Trophoblast cell (in vitro differentiated cells and primary cell): ENCODE measurements around the gene ISG20.

Source experiments
- DNase-seq, 2 donors: peaks; one replicate each; pipeline ENCODE4 v3.0.0-alpha.2; 2016
- H2AFZ ChIP-seq: 2 replicates; pipeline ENCODE4 v1.6.1; 2013; ENCODE audit warnings: low read length, moderate library complexity, mild to moderate bottlenecking; ENCODE audit not compliant: insufficient read depth, poor library complexity
- H2AK5ac ChIP-seq: 2 replicates; pipeline ENCODE4 v1.6.1; 2013; ENCODE audit warnings: mild to moderate bottlenecking, low read length
- H2BK120ac ChIP-seq: 2 replicates; pipeline ENCODE4 v1.6.1; 2013; ENCODE audit warnings: low read length, mild to moderate bottlenecking, moderate library complexity; ENCODE audit not compliant: insufficient read depth, poor library complexity
- H2BK12ac ChIP-seq: 2 replicates; pipeline ENCODE4 v1.6.1; 2013; ENCODE audit warnings: mild to moderate bottlenecking, low read length, moderate library complexity
- H2BK5ac ChIP-seq: 2 replicates; pipeline ENCODE4 v1.6.1; 2013; ENCODE audit warnings: low read length, low read depth, moderate library complexity, mild to moderate bottlenecking; ENCODE audit not compliant: poor library complexity
- H3K14ac ChIP-seq: 2 replicates; pipeline ENCODE4 v1.6.1; 2013; ENCODE audit warnings: mild to moderate bottlenecking, low read length
- H3K18ac ChIP-seq: 2 replicates; pipeline ENCODE4 v1.6.1; 2013; ENCODE audit warnings: mild to moderate bottlenecking, low read length
- H3K23ac ChIP-seq: 2 replicates; pipeline ENCODE4 v1.6.1; 2013; ENCODE audit warnings: low read length
- H3K27ac ChIP-seq: 2 replicates; pipeline ENCODE4 v1.5.1; 2013; ENCODE audit warnings: low read depth, mild to moderate bottlenecking, inconsistent platforms, low read length, moderate library complexity
- H3K27me3 ChIP-seq: 2 replicates; pipeline ENCODE4 v1.6.1; 2013; ENCODE audit warnings: inconsistent platforms, mild to moderate bottlenecking, low read length, moderate library complexity; ENCODE audit not compliant: insufficient read depth
- H3K36me3 ChIP-seq, 2 experiments: 1 replicate in 1 of 2; 2 replicates in 1 of 2; pipeline ENCODE4 v1.6.1; 2013; ENCODE audit warnings: low read length in 2 of 2, mild to moderate bottlenecking in 2 of 2, moderate library complexity in 1 of 2; ENCODE audit not compliant: insufficient read depth in 2 of 2, control insufficient read depth in 1 of 2
- H3K4ac ChIP-seq: 2 replicates; pipeline ENCODE4 v1.6.1; 2013; ENCODE audit warnings: low read depth, mild to moderate bottlenecking, low read length, moderate library complexity
- H3K4me1 ChIP-seq, 2 experiments: 1 replicate in 1 of 2; 2 replicates in 1 of 2; pipeline ENCODE4 v1.6.1; 2013; ENCODE audit warnings: low read length in 2 of 2, mild to moderate bottlenecking in 2 of 2, moderate library complexity in 1 of 2; ENCODE audit not compliant: insufficient read depth in 2 of 2, control insufficient read depth in 1 of 2
- H3K4me2 ChIP-seq: 2 replicates; pipeline ENCODE4 v1.6.1; 2013; ENCODE audit warnings: inconsistent platforms, mild to moderate bottlenecking, low read length, moderate library complexity
- H3K4me3 ChIP-seq: 2 replicates; pipeline ENCODE4 v1.5.1; 2013; ENCODE audit warnings: mild to moderate bottlenecking, low read depth, low read length, inconsistent platforms
- H3K79me1 ChIP-seq: one replicate; pipeline ENCODE4 v1.6.1; 2013; ENCODE audit warnings: low read length
- H3K79me2 ChIP-seq: 2 replicates; pipeline ENCODE4 v1.6.1; 2013; ENCODE audit warnings: low read length, mild to moderate bottlenecking; ENCODE audit not compliant: control insufficient read depth, insufficient read depth, poor library complexity
- H3K9ac ChIP-seq: 2 replicates; pipeline ENCODE4 v1.6.1; 2013; ENCODE audit warnings: mild to moderate bottlenecking, low read length
- H3K9me3 ChIP-seq: 2 replicates; pipeline ENCODE4 v1.6.1; 2013; ENCODE audit warnings: low read depth, mild to moderate bottlenecking, control low read depth, inconsistent platforms, low read length; ENCODE audit not compliant: insufficient read depth
- H4K12ac ChIP-seq: 2 replicates; pipeline ENCODE4 v1.6.1; 2013; ENCODE audit warnings: low read depth, mild to moderate bottlenecking, low read length, moderate library complexity
- H4K8ac ChIP-seq: 2 replicates; pipeline ENCODE4 v1.6.1; 2013; ENCODE audit warnings: low read depth, mild to moderate bottlenecking, low read length, moderate library complexity
- H4K91ac ChIP-seq: one replicate; pipeline ENCODE4 v1.6.1; 2013; ENCODE audit warnings: low read depth, mild to moderate bottlenecking, low read length, moderate library complexity
- WGBS: extraction: QIAGEN DNeasy Blood & Tissue Kit; methylation state at CpG from one replicate; pipeline ENCODE4 v1.1.7; 2013; ENCODE audit warnings: missing lambda C conversion rate; ENCODE audit not compliant: insufficient read length, insufficient coverage; ENCODE audit errors: extremely low coverage; 5-methylcytosine and 5-hydroxymethylcytosine counted together

The ISG20 gene

DNA sequence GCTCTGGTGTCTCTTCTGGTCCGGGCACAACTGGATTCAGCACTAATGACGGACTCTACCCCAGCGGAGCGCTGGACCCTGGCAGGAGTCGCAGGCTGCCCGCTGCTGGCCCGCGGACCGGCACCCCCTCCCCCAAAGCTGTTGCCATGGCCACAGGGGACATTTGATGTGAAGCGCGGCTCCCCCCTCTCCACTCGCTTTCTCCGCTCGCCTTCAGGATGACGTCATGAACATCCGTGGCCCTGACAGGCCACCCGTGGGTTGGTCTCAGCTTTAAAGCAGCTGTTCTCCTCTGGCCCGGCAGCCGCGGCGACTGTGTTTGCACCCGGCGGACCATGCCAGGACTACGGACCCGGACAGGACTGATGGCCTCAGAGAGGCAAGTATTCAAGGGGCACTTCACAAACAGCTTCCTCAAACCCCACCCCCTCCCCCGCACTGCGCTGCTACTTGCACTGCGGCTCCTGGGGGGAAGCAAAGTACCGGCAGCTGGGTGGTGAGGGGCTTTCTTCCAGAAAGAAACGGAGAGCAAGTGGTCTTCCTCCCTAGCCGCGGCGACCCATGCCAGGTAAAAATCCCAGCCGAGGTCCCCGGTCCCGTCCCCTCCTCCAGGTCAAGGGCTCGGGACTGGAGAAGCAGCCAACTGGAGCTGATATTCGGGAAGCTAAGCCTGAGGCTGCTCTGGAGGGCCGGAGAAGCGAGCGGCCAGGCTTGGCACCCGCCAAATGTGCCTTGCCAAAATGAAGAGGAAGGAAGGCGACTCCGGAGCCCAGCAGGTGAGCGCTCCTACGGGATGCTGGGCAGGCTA lies 34.2 kb upstream of the ISG20 start:
- Histone ChIP-seq H2BK5ac (no peak overlapping the region), H3K23ac (no peak overlapping the region), H3K79me1 (no peaks in the 10 kb centered on the region), H2BK120ac (no peak overlapping the region), H3K27ac (no peak overlapping the region), H3K9me3 (peaks cover 7% of the 10 kb centered on the region), H4K91ac (no peak overlapping the region), H2AK5ac (no peak overlapping the region), H3K18ac (no peak overlapping the region), H3K36me3 (no peaks in the 10 kb centered on the region), H3K4ac (no peak overlapping the region), H3K14ac (no peak overlapping the region), H3K4me2 (peak overlapping the region; percentile 54), H3K79me2 (no peaks in the 10 kb centered on the region), H3K4me1 (peaks cover 10 to 12% of the 10 kb centered on the region in 2 experiments), H3K27me3 (peaks cover 31% of the 10 kb centered on the region), H4K8ac (no peak overlapping the region), H2AFZ (no peak overlapping the region), H2BK12ac (no peak overlapping the region), H3K9ac (no peak overlapping the region), H4K12ac (no peak overlapping the region), H3K4me3 (no peak overlapping the region)
- no CpG with 5 or more reads among the region's 46 CpGs for WGBS
- DNase-seq = no peak

DNA sequence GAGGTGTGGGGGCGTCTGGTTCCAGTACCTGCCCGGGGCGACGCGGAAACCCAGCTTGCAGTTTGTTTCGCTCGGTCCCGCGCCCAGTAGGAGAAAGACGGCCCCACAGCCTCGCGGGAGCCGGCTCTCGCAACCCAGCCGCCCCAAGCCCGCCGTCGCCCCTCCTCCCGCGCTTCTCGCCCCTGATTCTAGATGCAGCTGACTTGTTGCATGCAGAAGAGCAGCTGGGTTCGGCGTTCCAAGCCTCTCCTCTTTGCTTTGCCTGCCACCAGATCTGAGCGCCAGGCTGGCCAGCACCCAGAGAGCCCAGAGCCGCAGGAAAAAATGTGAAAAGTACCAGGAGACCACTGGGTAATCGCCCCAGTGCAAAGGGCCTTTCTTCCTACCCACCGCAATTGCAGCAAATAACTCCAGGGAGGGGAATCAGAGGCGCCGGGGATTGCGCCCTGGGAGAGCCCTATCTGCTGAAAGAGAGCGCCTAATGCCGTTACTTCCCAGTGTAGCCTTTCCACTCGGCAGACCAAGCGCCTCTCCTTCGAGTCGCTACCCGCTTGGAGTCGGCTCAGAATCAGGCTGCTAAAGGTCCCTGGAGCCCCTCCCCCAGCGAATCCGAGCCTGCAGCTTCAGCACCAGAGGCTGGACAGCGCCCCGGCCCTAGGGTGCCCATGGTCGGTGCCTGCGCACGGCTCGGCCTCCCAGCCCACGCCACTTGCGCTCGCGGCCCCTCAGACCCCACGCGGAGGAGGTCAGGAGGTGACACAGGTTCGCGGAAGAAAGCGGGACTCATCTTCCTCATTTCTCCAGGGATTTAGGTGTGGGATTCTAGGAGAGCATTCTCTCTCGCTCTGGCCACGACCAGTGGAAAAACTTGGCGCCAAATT lies 33.4 kb upstream of the ISG20 start:
- H3K4me3 ChIP-seq = no peak overlapping the region
- WGBS = no CpG with 5 or more reads among the region's 58 CpGs
- no peaks in the 10 kb centered on the region for H3K79me2 ChIP-seq
- peaks cover 31% of the 10 kb centered on the region for H3K27me3 ChIP-seq
- H3K9ac ChIP-seq = no peak overlapping the region
- H2BK12ac ChIP-seq = no peak overlapping the region
- no peak overlapping the region for H3K23ac ChIP-seq
- peak overlapping the region; percentile 54 for H3K4me2 ChIP-seq
- no peak overlapping the region for H3K4ac ChIP-seq
- H4K8ac ChIP-seq = no peak overlapping the region
- no peak overlapping the region for H2AFZ ChIP-seq
- no peaks in the 10 kb centered on the region for H3K79me1 ChIP-seq
- no peaks in the 10 kb centered on the region for H3K36me3 ChIP-seq
- H4K91ac ChIP-seq = no peak overlapping the region
- H3K18ac ChIP-seq = no peak overlapping the region
- peaks cover 8% of the 10 kb centered on the region for H3K9me3 ChIP-seq
- DNase-seq = peak in 1 of 2 donors; percentile 38
- no peak overlapping the region for H2AK5ac ChIP-seq
- no peak overlapping the region for H2BK120ac ChIP-seq
- H3K4me1 ChIP-seq = peaks cover 10 to 12% of the 10 kb centered on the region in 2 experiments
- H3K27ac ChIP-seq = no peak overlapping the region
- H4K12ac ChIP-seq = no peak overlapping the region
- H2BK5ac ChIP-seq = no peak overlapping the region
- H3K14ac ChIP-seq = no peak overlapping the region

- Histone ChIP-seq H4K12ac (no peak overlapping the region), H3K4ac (no peak overlapping the region), H3K4me2 (peak overlapping the region; percentile 13), H3K9ac (no peak overlapping the region), H3K4me1 (peaks cover 10 to 16% of the 10 kb centered on the region in 2 experiments), H3K36me3 (no peaks in the 10 kb centered on the region), H4K91ac (no peak overlapping the region), H2BK12ac (no peak overlapping the region), H3K79me2 (no peaks in the 10 kb centered on the region), H3K23ac (no peak overlapping the region), H3K14ac (no peak overlapping the region), H3K79me1 (no peaks in the 10 kb centered on the region), H3K27ac (no peak overlapping the region), H2AFZ (no peak overlapping the region), H2BK5ac (no peak overlapping the region), H2AK5ac (no peak overlapping the region), H4K8ac (no peak overlapping the region), H2BK120ac (no peak overlapping the region), H3K9me3 (peaks cover 8% of the 10 kb centered on the region), H3K4me3 (no peak overlapping the region), H3K18ac (no peak overlapping the region), H3K27me3 (peaks cover 31% of the 10 kb centered on the region)
- no CpG with 5 or more reads among the region's 26 CpGs for WGBS
- DNase-seq = no peak
These were observed 32.6 kb upstream of the ISG20 start for GRCh38 chr15:88606070-88606794.

- DNase-seq = no peak
- WGBS = no CpG with 5 or more reads among the region's 1 CpG
- Histone ChIP-seq H3K79me2 (no peaks in the 10 kb centered on the region), H3K27me3 (peaks cover 31% of the 10 kb centered on the region), H2BK120ac (no peak overlapping the region), H2BK12ac (no peak overlapping the region), H3K36me3 (no peaks in the 10 kb centered on the region), H4K91ac (no peak overlapping the region), H3K4me1 (peaks cover 16 to 27% of the 10 kb centered on the region in 2 experiments), H2AFZ (no peak overlapping the region), H3K27ac (no peak overlapping the region), H3K4ac (no peak overlapping the region), H2BK5ac (no peak overlapping the region), H3K4me3 (no peak overlapping the region), H3K23ac (no peak overlapping the region), H3K4me2 (no peak overlapping the region), H3K79me1 (peaks cover 2% of the 10 kb centered on the region), H3K9me3 (peaks cover 8% of the 10 kb centered on the region), H3K14ac (no peak overlapping the region), H3K9ac (no peak overlapping the region), H4K12ac (no peak overlapping the region), H2AK5ac (no peak overlapping the region), H3K18ac (no peak overlapping the region), H4K8ac (no peak overlapping the region)
These were observed 30.9 kb upstream of the ISG20 start for GRCh38 chr15:88607951-88608350.
